Naive thymus-derived CD4-positive, alpha-beta T cell (primary cell): ENCODE results near the gene LRP2. TPM values are rescaled to one million over a fixed set of nuclear protein-coding genes. Genes with fewer than 3 reads are reported as not detected.

Experiments used
- ATAC-seq: fragments of 150-1000 bp; cut with Tn5 transposase; 2 replicates; pipeline ENCODE4 v1.10.0; 2021; ENCODE audit warnings: mild to moderate bottlenecking, moderate library complexity
- CTCF ChIA-PET: fragments of 350-600 bp; sonication (Branson Sonifier 250); formaldehyde crosslinking; loops from one replicate; lab custom pipeline; 2021; ENCODE audit warnings: antibody characterized with exemption; lab: Charles Lee
- POLR2A ChIA-PET: fragments of 350-600 bp; sonication (Branson Sonifier 250); formaldehyde crosslinking; loops from one replicate; lab custom pipeline; 2021; ENCODE audit warnings: antibody characterized with exemption, inconsistent platforms; lab: Charles Lee
- DNase-seq, 9 donors: peaks; one replicate each; pipeline versions ENCODE4 v3.0.0 to v3.0.0-alpha.2; 2020 to 2022; ENCODE audit warnings: mixed read lengths in 1 of 9
- H3K27ac ChIP-seq: one replicate; pipeline ENCODE4 v1.7.0; 2013; ENCODE audit warnings: mild to moderate bottlenecking, low read depth, low read length, moderate library complexity
- H3K27me3 ChIP-seq, 2 donors: one replicate each; pipeline ENCODE4 v1.7.0; 2013; ENCODE audit warnings: low read length in 2 of 2, mild to moderate bottlenecking in 2 of 2, moderate library complexity in 2 of 2; ENCODE audit not compliant: control insufficient read depth in 2 of 2, insufficient read depth in 2 of 2
- H3K36me3 ChIP-seq, 3 experiments: 1 replicate in 2 of 3; 2 replicates in 1 of 3; pipeline ENCODE4 v1.7.0; 2013; ENCODE audit warnings: low read length in 3 of 3, mild to moderate bottlenecking in 3 of 3, moderate library complexity in 1 of 3; ENCODE audit not compliant: insufficient read depth in 3 of 3, control insufficient read depth in 2 of 3
- H3K4me1 ChIP-seq, 2 donors: one replicate each; pipeline ENCODE4 v1.7.0; 2013; ENCODE audit warnings: low read length in 2 of 2, mild to moderate bottlenecking in 2 of 2, moderate library complexity in 1 of 2; ENCODE audit not compliant: control insufficient read depth in 2 of 2, insufficient read depth in 2 of 2
- H3K4me3 ChIP-seq: 2 replicates; pipeline ENCODE4 v1.7.0; 2013; ENCODE audit warnings: mild to moderate bottlenecking, low read length
- H3K9me3 ChIP-seq, 3 experiments: 1 replicate in 2 of 3; 2 replicates in 1 of 3; pipeline ENCODE4 v1.7.0; 2013; ENCODE audit warnings: low read length in 3 of 3; ENCODE audit not compliant: control insufficient read depth in 2 of 3
- H3K27ac Mint-ChIP-seq, 9 donors: one replicate each; pipeline ENCODE4 v1.8.0; 2020 to 2022; ENCODE audit warnings: mixed read lengths in 9 of 9, mild to moderate bottlenecking in 8 of 9, moderate library complexity in 5 of 9, inconsistent platforms in 2 of 9
- H3K27me3 Mint-ChIP-seq, 5 donors: one replicate each; pipeline ENCODE4 v1.8.0; 2021 to 2022; ENCODE audit warnings: mixed read lengths in 5 of 5, mild to moderate bottlenecking in 1 of 5
- H3K36me3 Mint-ChIP-seq, 5 donors: one replicate each; pipeline ENCODE4 v1.8.0; 2020 to 2022; ENCODE audit warnings: mixed read lengths in 5 of 5, mild to moderate bottlenecking in 3 of 5, inconsistent platforms in 1 of 5
- H3K4me1 Mint-ChIP-seq, 7 donors: one replicate each; pipeline ENCODE4 v1.8.0; 2020 to 2022; ENCODE audit warnings: mixed read lengths in 7 of 7, mild to moderate bottlenecking in 3 of 7, inconsistent platforms in 1 of 7
- H3K4me3 Mint-ChIP-seq, 10 donors: one replicate each; pipeline ENCODE4 v1.8.0; 2020 to 2022; ENCODE audit warnings: mild to moderate bottlenecking in 10 of 10, mixed read lengths in 10 of 10, moderate library complexity in 6 of 10, inconsistent platforms in 2 of 10
- H3K9me3 Mint-ChIP-seq, 11 donors: one replicate each; pipeline ENCODE4 v1.8.0; 2020 to 2022; ENCODE audit warnings: mixed read lengths in 11 of 11, mild to moderate bottlenecking in 4 of 11, inconsistent platforms in 1 of 11, moderate library complexity in 1 of 11
- intact Hi-C, 2 donors: fragments of 100-400 bp; cut with micrococcal nuclease; formaldehyde crosslinking; loops; one replicate each; pipeline ENCODE4 v1.15.1; 2023
- polyA plus RNA-seq, 2 donors: library from polyadenylated mRNA; unstranded; fragments of 300-500 nt; fragmentation: Illumina TruSeq; gene quantifications; one replicate each; pipeline ENCODE4 v1.2.3, GENCODE V29; 2021
- total RNA-seq, 6 experiments: library from RNA in 5 of 6; stranded (reverse) in 5 of 6; gene quantifications; 1 replicate in 5 of 6; 2 replicates in 1 of 6; pipeline ENCODE4 v1.2.3 and lab custom pipeline; 2021 to 2026

LRP2 gene
- total and polyA plus RNA-seq, 7 experiments from 2014 or later: 0.15 TPM; not detected in 6

GRCh38 chr2:169259402-169259801 lies 102.9 kb downstream of the LRP2 start:
- H3K9me3 ChIP-seq: no peaks in the 10 kb centered on the region
- Mint-ChIP-seq H3K27ac (no peak overlapping the region), H3K36me3 (no peaks in the 10 kb centered on the region), H3K27me3 (peaks cover 2 to 35% (median 14%) of the 10 kb centered on the region in 5 donors), H3K4me3 (no peak overlapping the region), H3K4me1 (no peaks in the 10 kb centered on the region), H3K9me3 (peaks cover 0 to 5% (median 2%) of the 10 kb centered on the region in 11 donors)
- no peaks in the 10 kb centered on the region for H3K36me3 ChIP-seq
- H3K4me1 ChIP-seq: no peaks in the 10 kb centered on the region
- ChIA-PET POLR2A (no interaction called here), CTCF (no interaction called here)
- ATAC-seq (no peak), DNase-seq (no peak)
- intact Hi-C loops: no loop called here
- no peak overlapping the region for H3K27ac ChIP-seq
- no peaks in the 10 kb centered on the region for H3K27me3 ChIP-seq
- H3K4me3 ChIP-seq: no peak overlapping the region

- H3K27me3 ChIP-seq: no peaks in the 10 kb centered on the region
- H3K4me1 Mint-ChIP-seq: no peaks in the 10 kb centered on the region
- peaks cover 0 to 5% (median 2%) of the 10 kb centered on the region in 11 donors for H3K9me3 Mint-ChIP-seq
- no peak for ATAC-seq
- H3K27me3 Mint-ChIP-seq: peaks cover 2 to 33% (median 14%) of the 10 kb centered on the region in 5 donors
- H3K4me3 ChIP-seq: no peak overlapping the region
- CTCF ChIA-PET: no interaction called here
- POLR2A ChIA-PET: no interaction called here
- no peak overlapping the region for H3K27ac ChIP-seq
- no peak for DNase-seq
- no peak overlapping the region for H3K27ac Mint-ChIP-seq
- no peaks in the 10 kb centered on the region for H3K36me3 ChIP-seq
- intact Hi-C loops: no loop called here
- H3K4me3 Mint-ChIP-seq: no peak overlapping the region
- no peaks in the 10 kb centered on the region for H3K9me3 ChIP-seq
- no peaks in the 10 kb centered on the region for H3K4me1 ChIP-seq
- no peaks in the 10 kb centered on the region for H3K36me3 Mint-ChIP-seq
Observed at GRCh38 chr2:169258045-169258601, 104.2 kb downstream of the LRP2 start.

GRCh38 chr2:169254774-169255173 lies 107.6 kb downstream of the LRP2 start:
- H3K27ac ChIP-seq: no peak overlapping the region
- ChIA-PET CTCF (no interaction called here), POLR2A (no interaction called here)
- Mint-ChIP-seq H3K9me3 (peaks cover 0 to 2% (median 0%) of the 10 kb centered on the region in 11 donors), H3K27ac (no peak overlapping the region), H3K4me1 (no peaks in the 10 kb centered on the region), H3K36me3 (no peaks in the 10 kb centered on the region), H3K27me3 (peaks cover 0 to 22% (median 9%) of the 10 kb centered on the region in 5 donors), H3K4me3 (no peak overlapping the region)
- intact Hi-C loops: no loop called here
- H3K9me3 ChIP-seq: no peaks in the 10 kb centered on the region
- DNase-seq (no peak), ATAC-seq (no peak)
- no peaks in the 10 kb centered on the region for H3K36me3 ChIP-seq
- no peaks in the 10 kb centered on the region for H3K4me1 ChIP-seq
- H3K4me3 ChIP-seq: no peak overlapping the region
- no peaks in the 10 kb centered on the region for H3K27me3 ChIP-seq

- Mint-ChIP-seq H3K36me3 (no peaks in the 10 kb centered on the region), H3K27ac (no peak overlapping the region), H3K9me3 (peaks cover 0 to 1% (median 0%) of the 10 kb centered on the region in 11 donors), H3K27me3 (peaks cover 0 to 11% (median 8%) of the 10 kb centered on the region in 5 donors), H3K4me1 (no peaks in the 10 kb centered on the region), H3K4me3 (no peak overlapping the region)
- no peaks in the 10 kb centered on the region for H3K27me3 ChIP-seq
- no peaks in the 10 kb centered on the region for H3K9me3 ChIP-seq
- CTCF ChIA-PET: no interaction called here
- H3K27ac ChIP-seq: no peak overlapping the region
- DNase-seq (no peak), ATAC-seq (no peak)
- POLR2A ChIA-PET: no interaction called here
- H3K4me1 ChIP-seq: no peaks in the 10 kb centered on the region
- intact Hi-C loops: no loop called here
- H3K4me3 ChIP-seq: no peak overlapping the region
- no peaks in the 10 kb centered on the region for H3K36me3 ChIP-seq
Observed at GRCh38 chr2:169247211-169247610, 115.1 kb downstream of the LRP2 start.

- H3K4me1 Mint-ChIP-seq: peaks cover 0 to 10% (median 0%) of the 10 kb centered on the region in 7 donors
- ChIA-PET POLR2A (no interaction called here), CTCF (no interaction called here)
- H3K36me3 Mint-ChIP-seq: no peaks in the 10 kb centered on the region
- peaks cover 0 to 28% (median 10%) of the 10 kb centered on the region in 5 donors for H3K27me3 Mint-ChIP-seq
- peaks cover 0 to 1% (median 0%) of the 10 kb centered on the region in 11 donors for H3K9me3 Mint-ChIP-seq
- Histone ChIP-seq H3K9me3 (no peaks in the 10 kb centered on the region), H3K27ac (no peak overlapping the region), H3K4me1 (no peaks in the 10 kb centered on the region), H3K27me3 (no peaks in the 10 kb centered on the region), H3K36me3 (no peaks in the 10 kb centered on the region), H3K4me3 (no peak overlapping the region)
- H3K4me3 Mint-ChIP-seq: no peak overlapping the region
- DNase-seq (no peak), ATAC-seq (no peak)
- no peak overlapping the region for H3K27ac Mint-ChIP-seq
- intact Hi-C loops: no loop called here
Observed at GRCh38 chr2:169240405-169240804, 121.9 kb downstream of the LRP2 start.

GRCh38 chr2:169237939-169238338 lies 124.4 kb downstream of the LRP2 start:
- H3K9me3 ChIP-seq: no peaks in the 10 kb centered on the region
- H3K27ac ChIP-seq: no peak overlapping the region
- DNase-seq (no peak), ATAC-seq (no peak)
- H3K4me1 ChIP-seq: no peaks in the 10 kb centered on the region
- Mint-ChIP-seq H3K9me3 (peaks cover 0 to 1% (median 0%) of the 10 kb centered on the region in 11 donors), H3K27me3 (peaks cover 0 to 32% (median 9%) of the 10 kb centered on the region in 5 donors), H3K27ac (no peak overlapping the region), H3K4me1 (peaks cover 0 to 10% (median 0%) of the 10 kb centered on the region in 7 donors), H3K4me3 (no peak overlapping the region), H3K36me3 (no peaks in the 10 kb centered on the region)
- ChIA-PET CTCF (no interaction called here), POLR2A (no interaction called here)
- H3K4me3 ChIP-seq: no peak overlapping the region
- H3K27me3 ChIP-seq: no peaks in the 10 kb centered on the region
- intact Hi-C loops: no loop called here
- H3K36me3 ChIP-seq: no peaks in the 10 kb centered on the region

GRCh38 chr2:169237286-169237685 lies 125.0 kb downstream of the LRP2 start:
- no peaks in the 10 kb centered on the region for H3K27me3 ChIP-seq
- no peak overlapping the region for H3K27ac ChIP-seq
- H3K36me3 ChIP-seq: no peaks in the 10 kb centered on the region
- no peak for DNase-seq
- CTCF ChIA-PET: no interaction called here
- H3K4me3 ChIP-seq: no peak overlapping the region
- POLR2A ChIA-PET: no interaction called here
- no peaks in the 10 kb centered on the region for H3K4me1 ChIP-seq
- intact Hi-C loops: no loop called here
- Mint-ChIP-seq H3K4me1 (peaks cover 0 to 10% (median 0%) of the 10 kb centered on the region in 7 donors), H3K4me3 (no peak overlapping the region), H3K27ac (no peak overlapping the region), H3K36me3 (no peaks in the 10 kb centered on the region), H3K27me3 (peaks cover 3 to 30% (median 9%) of the 10 kb centered on the region in 5 donors), H3K9me3 (peaks cover 0 to 1% (median 0%) of the 10 kb centered on the region in 11 donors)
- ATAC-seq: no peak
- H3K9me3 ChIP-seq: no peaks in the 10 kb centered on the region
